NCI-H2081 (cell line): Measurements from ENCODE around the gene CYP2A6.
"Not testable (repeated sequence)": the region's sequence is repeated elsewhere in the genome, so short reads cannot be mapped to it uniquely, and the experiment has no call there.

Experiments used
- DNase-seq, 2 experiments: peaks; one replicate each; lab custom pipeline; 2025; lab: John Stamatoyannopoulos, UW

Gene CYP2A6

GRCh38 chr19:40850277-40850676, at the start of gene CYP2A6:
Gene CYP2A6 (minus strand): TSS chr19:40850447. CDS start chr19:40850426, 21 bp downstream.
- DNase-seq = not testable (repeated sequence)

GRCh38 chr19:40899964-40900363, 49.7 kb upstream of the CYP2A6 start:
- DNase-seq = not testable (repeated sequence)

GRCh38 chr19:40896843-40897789, 46.9 kb upstream of the CYP2A6 start:
- not testable (repeated sequence) for DNase-seq

GRCh38 chr19:40896418-40896796, 46.2 kb upstream of the CYP2A6 start:
- DNase-seq = no peak

GRCh38 chr19:40893112-40893511, 42.9 kb upstream of the CYP2A6 start:
- no peak for DNase-seq

- DNase-seq = no peak
Measured at GRCh38 chr19:40889366-40889765, 39.1 kb upstream of the CYP2A6 start.

- no peak for DNase-seq
Measured at GRCh38 chr19:40888191-40888590, 37.9 kb upstream of the CYP2A6 start.

GRCh38 chr19:40884187-40884931, 34.1 kb upstream of the CYP2A6 start:
- not testable (repeated sequence) for DNase-seq

GRCh38 chr19:40882062-40882461, 31.8 kb upstream of the CYP2A6 start, which contains the start of gene CYP2A7:
Gene CYP2A7 (minus strand): TSS chr19:40882231. CDS start chr19:40882210, 21 bp downstream.
- not testable (repeated sequence) for DNase-seq

- DNase-seq = not testable (repeated sequence)
Measured at GRCh38 chr19:40879349-40879748, 29.1 kb upstream of the CYP2A6 start.

- DNase-seq = not testable (repeated sequence)
Measured at GRCh38 chr19:40875526-40875951, 25.3 kb upstream of the CYP2A6 start.

GRCh38 chr19:40874874-40875273, 24.6 kb upstream of the CYP2A6 start:
- DNase-seq = not testable (repeated sequence)

- not testable (repeated sequence) for DNase-seq
Measured at GRCh38 chr19:40873873-40874272, 23.6 kb upstream of the CYP2A6 start.

GRCh38 chr19:40872209-40872608, 22.0 kb upstream of the CYP2A6 start:
- DNase-seq = no peak

- DNase-seq = no peak
Measured at GRCh38 chr19:40867701-40868100, 17.5 kb upstream of the CYP2A6 start.

- not testable (repeated sequence) for DNase-seq
Measured at GRCh38 chr19:40864739-40865496, 14.7 kb upstream of the CYP2A6 start.

GRCh38 chr19:40862785-40863184, 12.5 kb upstream of the CYP2A6 start:
- DNase-seq = no peak

- no peak for DNase-seq
Measured at GRCh38 chr19:40862333-40862732, 12.1 kb upstream of the CYP2A6 start.

- DNase-seq = no peak
Measured at GRCh38 chr19:40858109-40858508, 7.9 kb upstream of the CYP2A6 start.

- DNase-seq = not testable (repeated sequence)
Measured at GRCh38 chr19:40852467-40853152, 2.4 kb upstream of the CYP2A6 start.

- not testable (repeated sequence) for DNase-seq
Measured at GRCh38 chr19:40846722-40847121, 3.5 kb downstream of the CYP2A6 start.
